ENCODE measurements around the gene MYO5B.

The MYO5B gene

DNA sequence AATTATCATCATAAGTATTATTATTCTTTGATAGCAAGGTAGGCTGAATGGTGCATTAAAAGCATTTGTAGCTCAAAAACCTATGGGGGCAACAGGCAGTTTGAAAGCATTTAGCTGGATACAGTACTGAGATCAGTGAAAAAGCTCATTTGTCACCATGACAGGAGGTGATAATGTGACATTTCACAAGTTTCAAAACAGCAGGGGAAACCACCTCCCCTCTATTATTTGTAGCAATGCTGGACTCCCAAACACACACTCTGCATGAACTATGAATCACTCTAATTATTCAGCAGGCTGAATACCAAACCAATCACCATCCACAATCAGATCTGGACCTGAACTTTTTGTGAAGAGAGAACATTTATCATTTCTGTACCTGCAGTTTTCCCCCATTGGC lies 63.4 kb downstream of the MYO5B start:
- H4K20me1 ChIP-seq (ENCODE audit: control insufficient read depth, insufficient read depth, low read depth, low read length) = no peaks in the 10 kb centered on the region
- H3K4me1 ChIP-seq (ENCODE audit: control insufficient read depth, low read length) = no peaks in the 10 kb centered on the region
- no peak overlapping the region for H3K4me3 ChIP-seq (ENCODE audit: low read length)
- no peaks in the 10 kb centered on the region for H3K79me2 ChIP-seq (ENCODE audit: control insufficient read depth, low read length)
- H3K27me3 ChIP-seq (ENCODE audit: control insufficient read depth, low read length) = peaks cover 26% of the 10 kb centered on the region
- H3K27ac ChIP-seq (ENCODE audit: low read depth, low read length) = no peak overlapping the region
- no peaks in the 10 kb centered on the region for H3F3A ChIP-seq (ENCODE audit: control insufficient read depth, insufficient read depth)
- H3K9me3 ChIP-seq (ENCODE audit: control insufficient read depth, insufficient read depth, low read length) = no peaks in the 10 kb centered on the region
- H3K36me3 ChIP-seq (ENCODE audit: control insufficient read depth, low read length) = no peaks in the 10 kb centered on the region
- no peak overlapping the region for H3K4me2 ChIP-seq (ENCODE audit: low read length)
- TF ChIP-seq EZH2phosphoT487 (IDR thresholded peaks at IDR 0.05; ENCODE audit: borderline replicate concordance, low read length) (no peak), CTCF (IDR thresholded peaks at IDR 0.05; ENCODE audit: low read depth, low read length, poor library complexity, severe bottlenecking) (no peak)
- H3K9me2 ChIP-seq (replicated peaks; ENCODE audit: control insufficient read depth, low read length) = no peaks in the 10 kb centered on the region

DNA sequence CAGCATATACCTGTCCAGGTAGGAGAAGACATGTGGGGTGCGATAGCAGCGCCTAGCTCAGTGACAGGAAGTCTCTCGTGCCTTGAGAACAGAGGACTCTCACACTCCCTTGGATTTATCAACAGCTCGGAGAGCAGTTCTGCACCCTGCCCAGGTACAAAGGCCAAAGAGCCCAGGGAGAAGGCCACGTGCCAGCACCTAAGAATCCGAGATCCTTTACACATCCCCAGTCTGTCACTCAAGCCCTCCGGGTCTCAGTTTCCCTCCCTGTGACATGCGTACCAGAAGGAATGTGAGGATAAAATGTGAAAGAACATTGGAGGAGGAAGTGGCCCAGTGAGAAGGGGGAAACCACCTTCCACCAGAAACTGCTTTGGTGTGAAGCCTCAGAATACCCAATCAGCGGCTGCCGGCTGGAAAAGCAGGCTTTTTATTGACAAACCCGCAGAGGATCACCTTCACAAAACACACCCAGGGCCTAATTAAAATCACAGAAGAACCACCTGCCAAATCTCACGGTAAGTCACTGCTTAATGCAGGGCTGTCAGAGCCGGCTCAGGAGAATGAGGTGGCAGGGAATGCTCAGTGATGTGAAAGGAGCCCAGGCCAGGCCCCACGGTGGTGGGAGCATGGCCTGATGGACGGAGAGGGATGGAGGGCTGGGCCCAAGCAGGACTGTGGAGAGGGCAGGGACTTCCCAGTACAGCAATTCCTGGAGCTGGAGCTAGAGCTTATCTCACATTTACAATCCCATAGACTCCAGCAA lies 66.3 kb downstream of the MYO5B start:
- H3K9me3 ChIP-seq (ENCODE audit: control insufficient read depth, insufficient read depth, low read length) = no peaks in the 10 kb centered on the region
- H3F3A ChIP-seq (ENCODE audit: control insufficient read depth, insufficient read depth) = no peaks in the 10 kb centered on the region
- H3K4me2 ChIP-seq (ENCODE audit: low read length) = no peak overlapping the region
- H4K20me1 ChIP-seq (ENCODE audit: control insufficient read depth, insufficient read depth, low read depth, low read length) = no peaks in the 10 kb centered on the region
- no peaks in the 10 kb centered on the region for H3K79me2 ChIP-seq (ENCODE audit: control insufficient read depth, low read length)
- no peak overlapping the region for H3K4me3 ChIP-seq (ENCODE audit: low read length)
- H3K4me1 ChIP-seq (ENCODE audit: control insufficient read depth, low read length) = no peaks in the 10 kb centered on the region
- H3K9me2 ChIP-seq (replicated peaks; ENCODE audit: control insufficient read depth, low read length) = no peaks in the 10 kb centered on the region
- no peaks in the 10 kb centered on the region for H3K36me3 ChIP-seq (ENCODE audit: control insufficient read depth, low read length)
- no peak overlapping the region for H3K27ac ChIP-seq (ENCODE audit: low read depth, low read length)
- peaks cover 22% of the 10 kb centered on the region for H3K27me3 ChIP-seq (ENCODE audit: control insufficient read depth, low read length)
- TF ChIP-seq EZH2phosphoT487 (IDR thresholded peaks at IDR 0.05; ENCODE audit: borderline replicate concordance, low read length) (no peak), CTCF (IDR thresholded peaks at IDR 0.05; ENCODE audit: low read depth, low read length, poor library complexity, severe bottlenecking) (no peak)

GRCh38 chr18:50127516-50128210 lies 67.3 kb downstream of the MYO5B start:
- Histone ChIP-seq H3F3A (ENCODE audit: control insufficient read depth, insufficient read depth) (no peaks in the 10 kb centered on the region), H4K20me1 (ENCODE audit: control insufficient read depth, insufficient read depth, low read depth, low read length) (no peaks in the 10 kb centered on the region), H3K9me3 (ENCODE audit: control insufficient read depth, insufficient read depth, low read length) (no peaks in the 10 kb centered on the region), H3K9me2 (replicated peaks; ENCODE audit: control insufficient read depth, low read length) (no peaks in the 10 kb centered on the region), H3K4me2 (ENCODE audit: low read length) (no peak overlapping the region), H3K27ac (ENCODE audit: low read depth, low read length) (no peak overlapping the region), H3K4me1 (ENCODE audit: control insufficient read depth, low read length) (no peaks in the 10 kb centered on the region), H3K36me3 (ENCODE audit: control insufficient read depth, low read length) (no peaks in the 10 kb centered on the region), H3K4me3 (ENCODE audit: low read length) (no peak overlapping the region), H3K79me2 (ENCODE audit: control insufficient read depth, low read length) (no peaks in the 10 kb centered on the region), H3K27me3 (ENCODE audit: control insufficient read depth, low read length) (peaks cover 21% of the 10 kb centered on the region)
- TF ChIP-seq CTCF (IDR thresholded peaks at IDR 0.05; ENCODE audit: low read depth, low read length, poor library complexity, severe bottlenecking) (no peak), EZH2phosphoT487 (IDR thresholded peaks at IDR 0.05; ENCODE audit: borderline replicate concordance, low read length) (no peak)

Data from DOHH2 (cell line).